ENCODE data around the gene RWDD3.

Gene RWDD3

DNA sequence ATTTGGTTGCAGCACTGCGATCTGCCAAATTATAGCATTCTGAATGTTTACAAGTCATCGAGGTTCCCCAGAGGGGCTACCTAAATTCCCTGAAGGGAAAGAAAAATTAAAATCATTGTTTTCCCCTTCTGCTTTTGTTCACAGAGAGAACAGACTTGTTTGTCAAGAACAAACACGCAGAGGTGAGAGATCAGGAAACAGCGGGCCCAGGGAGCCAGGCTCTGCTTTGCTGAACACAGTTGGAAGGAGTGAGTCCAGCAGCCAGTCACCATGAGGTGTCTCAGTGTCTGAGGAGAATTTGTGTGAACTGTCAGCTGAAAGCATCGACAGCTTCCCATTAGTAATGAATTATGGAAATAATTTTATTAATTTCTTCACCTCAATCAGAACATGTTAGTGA is 52.5 kb downstream of the RWDD3 start:
- peak in 1 of 2 experiments; percentile 8 for DNase-seq

DNA sequence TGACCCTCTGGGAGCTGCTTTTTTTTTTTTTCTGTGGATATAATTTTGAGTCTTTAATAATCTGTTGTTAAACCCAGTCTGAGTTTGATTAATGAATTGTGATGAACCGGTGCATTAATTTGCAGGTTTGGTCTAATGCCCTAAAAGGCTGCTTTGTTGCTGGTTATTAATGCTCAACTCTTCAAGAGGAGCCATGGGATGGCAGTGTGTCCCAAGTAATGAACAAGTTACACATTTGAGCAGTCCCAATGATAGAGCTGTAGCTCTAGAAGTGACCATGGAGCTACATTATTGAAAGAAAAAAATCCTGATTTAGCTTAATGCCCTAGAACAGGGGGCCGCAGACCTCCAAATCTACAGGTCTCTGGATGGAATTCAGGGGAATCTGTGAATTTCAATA is 53.1 kb downstream of the RWDD3 start:
- peak in 1 of 2 experiments; percentile 31 for DNase-seq

DNA sequence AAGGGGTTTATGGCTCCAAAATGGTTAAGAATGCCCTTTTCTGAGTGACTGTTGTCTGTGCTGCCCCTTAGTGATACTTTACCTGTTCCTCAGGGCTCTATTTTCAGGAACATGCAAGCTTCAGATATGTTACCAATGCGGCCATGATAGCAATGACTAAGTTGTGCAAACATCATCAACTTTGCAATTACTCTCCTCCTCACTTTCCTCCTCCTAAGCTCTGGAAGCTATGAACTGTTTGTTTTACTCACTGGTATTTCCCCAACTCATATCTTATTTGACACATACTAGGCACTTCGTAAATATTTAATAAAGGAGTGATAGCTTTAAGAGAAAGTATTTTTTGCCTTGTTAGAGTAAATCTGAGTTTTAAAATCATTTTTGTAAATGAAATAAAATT is 53.8 kb downstream of the RWDD3 start:
- no peak for DNase-seq

Data from NCI-H1930 (cell line).